ENCODE data around the gene LRRC74B.

GRCh38 chr22:21082248-21082647 lies 36.5 kb downstream of the LRRC74B start:
- TF ChIP-seq, protein P1, sequence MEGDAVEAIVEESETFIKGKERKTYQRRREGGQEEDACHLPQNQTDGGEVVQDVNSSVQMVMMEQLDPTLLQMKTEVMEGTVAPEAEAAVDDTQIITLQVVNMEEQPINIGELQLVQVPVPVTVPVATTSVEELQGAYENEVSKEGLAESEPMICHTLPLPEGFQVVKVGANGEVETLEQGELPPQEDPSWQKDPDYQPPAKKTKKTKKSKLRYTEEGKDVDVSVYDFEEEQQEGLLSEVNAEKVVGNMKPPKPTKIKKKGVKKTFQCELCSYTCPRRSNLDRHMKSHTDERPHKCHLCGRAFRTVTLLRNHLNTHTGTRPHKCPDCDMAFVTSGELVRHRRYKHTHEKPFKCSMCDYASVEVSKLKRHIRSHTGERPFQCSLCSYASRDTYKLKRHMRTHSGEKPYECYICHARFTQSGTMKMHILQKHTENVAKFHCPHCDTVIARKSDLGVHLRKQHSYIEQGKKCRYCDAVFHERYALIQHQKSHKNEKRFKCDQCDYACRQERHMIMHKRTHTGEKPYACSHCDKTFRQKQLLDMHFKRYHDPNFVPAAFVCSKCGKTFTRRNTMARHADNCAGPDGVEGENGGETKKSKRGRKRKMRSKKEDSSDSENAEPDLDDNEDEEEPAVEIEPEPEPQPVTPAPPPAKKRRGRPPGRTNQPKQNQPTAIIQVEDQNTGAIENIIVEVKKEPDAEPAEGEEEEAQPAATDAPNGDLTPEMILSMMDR (IDR thresholded peaks at IDR 0.05; ENCODE audit: insufficient read depth, low read depth, low read length), result no peak
- no peak for TF ChIP-seq EZH2 (IDR thresholded peaks at IDR 0.05; ENCODE audit: insufficient read depth, low read length)
